ENCODE results near the gene TDRD9.
"Not testable (repeated sequence)": the region's sequence is repeated elsewhere in the genome, so short reads cannot be mapped to it uniquely, and the experiment has no call there.

TDRD9 gene

DNA sequence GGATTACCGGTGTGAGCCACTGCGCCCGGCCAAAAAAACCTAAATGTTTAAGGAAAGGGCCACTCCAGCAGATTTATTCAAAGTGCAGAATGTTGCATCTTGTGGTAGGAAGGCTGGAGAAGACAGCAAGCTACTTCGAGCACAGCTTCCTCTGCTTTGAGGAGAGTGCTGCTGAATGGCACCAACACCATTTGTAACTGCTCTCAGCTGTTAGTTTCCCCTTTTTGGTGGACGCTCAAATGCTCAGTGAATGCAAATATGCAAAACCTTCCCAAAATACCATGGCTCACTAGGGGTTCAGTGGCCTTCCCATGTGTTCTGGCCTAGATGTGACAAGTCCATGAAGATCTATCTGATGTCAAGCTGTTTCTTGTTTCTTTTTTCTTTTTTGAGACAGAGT lies 2.9 kb upstream of the TDRD9 start:
- no peak for DNase-seq

DNA sequence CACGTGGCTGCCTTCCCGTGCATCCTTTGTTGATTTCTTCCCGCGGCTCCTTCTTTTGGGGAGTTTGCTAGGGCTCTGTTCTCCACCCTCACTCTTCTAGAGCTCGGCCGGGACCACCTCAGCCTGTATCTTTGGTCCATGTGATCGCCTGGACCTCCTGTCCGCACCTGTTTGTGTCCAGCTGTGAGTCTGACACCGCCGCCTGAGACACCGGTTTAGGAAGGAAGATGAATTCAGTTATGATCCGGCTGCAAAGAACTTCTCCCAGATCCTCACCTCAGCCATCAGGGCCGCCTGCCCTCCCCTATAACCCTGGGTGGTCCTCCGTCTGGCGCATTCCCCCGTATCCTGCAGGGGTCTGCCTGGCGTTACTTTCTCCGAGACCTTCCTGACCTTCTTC lies 690 bp upstream of the TDRD9 start:
- DNase-seq = no peak

GRCh38 chr14:103930051-103930604 lies 1.9 kb downstream of the TDRD9 start:
- DNase-seq = no peak

GRCh38 chr14:103931422-103931821 lies 3.2 kb downstream of the TDRD9 start:
- DNase-seq = no peak

DNA sequence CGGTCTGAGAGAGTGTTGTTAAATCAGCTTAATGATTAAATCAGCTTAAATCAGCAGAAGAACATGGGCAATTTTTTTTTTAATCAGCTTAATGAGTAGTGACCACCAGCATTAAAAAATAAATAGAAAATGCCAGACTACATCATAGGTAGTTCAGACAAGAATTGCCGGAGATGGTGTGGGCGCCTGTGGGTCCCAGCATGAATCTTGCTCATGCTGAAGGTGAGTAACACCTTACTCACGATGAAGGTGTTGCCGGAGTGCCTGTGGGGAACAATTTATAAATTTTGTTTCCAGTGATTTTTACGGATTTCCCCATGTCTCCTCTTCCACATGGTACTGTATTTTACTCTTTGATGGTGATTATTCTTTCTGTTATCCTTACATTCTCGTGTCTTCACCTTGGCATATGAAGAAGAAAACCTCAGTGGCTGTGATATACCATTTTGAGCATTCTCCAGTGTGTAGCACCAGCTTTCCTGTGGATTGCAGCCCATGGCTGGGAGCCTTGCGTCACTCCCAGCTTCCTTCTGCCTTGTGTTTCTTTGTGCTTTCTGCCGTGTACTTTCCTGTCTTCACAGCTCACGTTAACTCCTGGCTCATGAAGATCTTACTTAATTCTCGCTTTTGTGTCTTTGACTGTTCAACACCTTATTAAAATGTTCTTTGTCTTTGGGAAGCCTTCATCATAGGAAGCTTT lies 4.7 kb downstream of the TDRD9 start:
- DNase-seq = no peak

DNA sequence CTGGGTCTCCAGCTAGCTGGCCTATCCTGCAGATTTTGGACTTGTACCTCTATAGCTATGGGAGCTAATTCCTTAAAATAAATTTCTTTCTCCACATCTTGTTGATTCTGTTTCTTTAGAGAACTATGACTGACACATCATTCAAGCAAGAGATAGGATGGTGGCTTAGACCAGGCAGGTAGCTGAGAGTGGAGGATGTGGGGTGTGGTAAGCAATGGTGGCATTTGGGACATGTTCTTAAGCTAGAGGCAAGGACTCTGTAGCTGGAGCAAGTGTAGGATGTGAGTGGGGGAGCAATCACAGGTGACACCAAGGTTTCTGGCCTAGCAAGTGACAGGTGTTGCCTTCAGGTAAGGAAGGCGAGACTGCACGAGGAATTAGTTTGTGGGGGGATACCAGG lies 6.8 kb downstream of the TDRD9 start:
- no peak for DNase-seq

- no peak for DNase-seq
These were observed 13.2 kb downstream of the TDRD9 start for GRCh38 chr14:103941462-103941861.

DNA sequence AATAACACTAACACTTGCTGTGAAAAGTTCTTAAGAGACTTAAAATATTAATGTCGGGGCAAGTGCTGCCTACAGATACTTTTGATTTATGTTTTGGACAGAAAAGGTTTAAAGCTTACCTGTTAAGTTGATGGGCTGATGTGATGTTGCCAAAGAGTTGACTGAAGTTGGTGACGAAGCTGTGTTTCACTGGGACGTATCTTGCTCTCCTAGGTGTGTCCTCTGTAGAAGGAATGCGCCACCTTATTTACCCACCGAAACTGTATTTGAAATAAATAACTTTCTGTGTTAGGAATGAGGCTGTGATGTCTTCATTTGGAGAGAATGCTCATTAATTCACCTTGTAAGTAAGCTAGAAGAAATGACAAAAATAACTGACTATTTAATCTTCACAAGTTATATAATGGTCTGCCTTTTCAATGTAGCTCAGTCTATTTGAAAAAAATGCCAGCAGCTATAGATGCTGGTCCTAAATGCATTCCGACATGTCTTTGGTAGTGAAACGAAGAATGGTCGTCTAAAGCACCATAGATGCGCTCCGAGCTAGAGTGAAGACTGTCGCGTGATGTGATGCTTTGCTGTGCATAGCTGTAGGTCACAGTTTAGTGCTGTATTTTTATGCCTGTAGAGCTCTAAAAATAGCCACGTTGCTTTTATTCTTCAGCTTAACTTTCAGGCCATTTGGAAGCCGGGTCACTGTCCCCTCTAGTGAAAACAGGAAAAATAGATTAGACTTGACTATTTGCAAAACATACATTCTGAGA lies 13.9 kb downstream of the TDRD9 start, which contains the start of gene RD3L:
Gene RD3L (minus strand): TSS at position 557 of the 764 bp plus-strand sequence. CDS start 834 bp downstream, outside the sequence.
- no peak for DNase-seq

DNA sequence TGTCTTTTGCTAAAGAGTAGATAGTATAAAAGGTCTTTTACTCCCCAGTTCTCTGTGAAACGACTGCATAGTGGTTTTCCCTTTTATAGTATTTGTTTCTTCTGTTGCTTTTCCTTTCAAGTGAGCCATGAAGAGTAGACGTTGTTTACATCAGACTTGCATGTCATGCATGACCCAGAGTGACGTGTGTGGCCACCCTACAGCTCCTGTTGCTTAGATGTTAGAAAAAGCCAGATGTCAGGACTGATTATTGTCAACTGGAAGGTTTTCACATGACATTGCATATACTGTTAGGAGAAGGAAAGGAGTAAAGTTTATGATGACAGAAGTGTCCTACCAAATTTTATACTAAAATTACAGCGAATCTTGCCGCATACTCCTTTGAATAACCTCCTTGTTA lies 15.4 kb downstream of the TDRD9 start:
- DNase-seq = no peak

- DNase-seq = no peak
These were observed 18.7 kb downstream of the TDRD9 start for GRCh38 chr14:103946975-103947374.

DNA sequence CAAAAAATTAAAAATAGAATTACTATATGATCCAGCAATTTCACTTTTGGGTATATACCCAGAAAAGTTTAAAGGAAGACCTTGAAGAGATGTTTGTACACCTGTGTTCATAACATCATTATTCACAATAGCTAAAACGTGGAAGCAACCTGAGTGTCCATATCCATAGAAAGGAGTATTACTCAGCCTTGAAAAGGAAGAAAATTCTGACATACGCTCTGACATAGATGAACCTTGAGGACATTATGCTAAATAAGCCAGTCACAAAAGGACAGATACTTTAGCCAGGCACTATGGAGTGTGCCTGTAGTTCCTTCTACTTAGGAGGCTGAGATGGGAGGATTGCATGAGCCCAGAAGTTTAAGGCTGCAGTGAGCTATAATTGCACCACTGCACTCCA lies 20.2 kb downstream of the TDRD9 start:
- no peak for DNase-seq

- DNase-seq = no peak
These were observed 21.0 kb downstream of the TDRD9 start for GRCh38 chr14:103949131-103949790.

GRCh38 chr14:103960457-103961055 lies 32.3 kb downstream of the TDRD9 start:
- DNase-seq = no peak

GRCh38 chr14:103961928-103962578 lies 33.8 kb downstream of the TDRD9 start:
- DNase-seq = no peak

GRCh38 chr14:103966631-103967030 lies 38.4 kb downstream of the TDRD9 start:
- no peak for DNase-seq

DNA sequence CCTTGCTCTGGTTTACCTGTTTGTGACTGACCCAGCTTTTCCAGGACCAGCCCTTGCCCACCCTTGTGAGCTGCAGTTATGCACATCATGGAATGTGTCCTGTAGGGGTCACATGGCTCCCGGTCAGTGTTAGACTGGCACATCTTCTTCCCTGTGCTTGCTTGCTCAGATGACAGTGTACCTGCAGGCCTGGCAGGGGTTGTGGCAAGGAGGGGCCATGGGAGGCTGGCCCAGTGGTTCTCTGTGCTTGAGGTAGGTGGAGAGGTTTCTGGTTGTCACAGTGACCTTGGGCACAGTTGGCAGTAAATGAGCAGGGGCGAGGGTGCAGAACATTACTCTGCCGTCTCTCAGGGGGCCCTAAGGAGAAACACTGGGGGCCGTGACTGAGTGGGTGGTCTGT lies 41.7 kb downstream of the TDRD9 start:
- DNase-seq = no peak

DNA sequence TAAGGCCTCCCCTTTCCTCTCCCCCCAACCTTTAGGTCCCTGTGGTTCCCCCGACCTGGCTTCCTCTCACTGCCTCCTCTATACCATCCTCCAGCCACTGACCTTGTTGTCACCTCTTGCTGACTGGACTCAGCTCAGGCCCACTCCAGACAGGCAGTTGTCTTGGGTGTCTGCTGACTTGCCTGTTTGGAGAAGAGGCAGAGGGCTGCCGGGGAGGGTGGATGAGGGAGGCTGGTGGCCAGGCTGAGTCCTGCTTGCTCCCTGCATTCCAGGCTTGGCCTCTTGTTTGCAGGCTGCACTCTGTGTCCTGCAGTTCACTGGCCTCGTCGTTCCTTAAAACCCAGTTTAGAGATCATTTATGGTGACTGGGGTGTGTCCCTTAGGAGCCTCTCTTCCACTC lies 45.1 kb downstream of the TDRD9 start:
- DNase-seq = no peak

DNA sequence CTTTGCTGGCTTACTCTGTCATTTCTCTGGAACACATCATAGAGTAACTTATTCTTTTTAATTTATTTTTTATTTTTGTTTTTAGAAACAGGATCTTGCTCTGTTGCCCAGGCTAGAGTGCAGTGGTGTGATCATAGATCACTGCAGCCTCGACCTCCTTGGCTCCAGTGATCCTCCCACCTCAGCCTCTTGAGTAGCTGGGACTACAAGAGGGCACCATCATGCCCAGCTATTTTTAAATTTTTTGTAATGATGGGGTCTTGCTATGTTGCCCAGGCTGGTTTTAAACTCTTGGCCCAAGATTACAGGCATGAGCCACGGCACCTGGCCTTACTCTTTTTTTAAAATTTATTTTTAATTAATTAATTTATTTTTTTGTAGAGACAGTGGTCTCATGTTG lies 46.3 kb downstream of the TDRD9 start:
- DNase-seq = no peak

- DNase-seq = not testable (repeated sequence)
These were observed 52.5 kb downstream of the TDRD9 start for GRCh38 chr14:103980623-103981238.

DNA sequence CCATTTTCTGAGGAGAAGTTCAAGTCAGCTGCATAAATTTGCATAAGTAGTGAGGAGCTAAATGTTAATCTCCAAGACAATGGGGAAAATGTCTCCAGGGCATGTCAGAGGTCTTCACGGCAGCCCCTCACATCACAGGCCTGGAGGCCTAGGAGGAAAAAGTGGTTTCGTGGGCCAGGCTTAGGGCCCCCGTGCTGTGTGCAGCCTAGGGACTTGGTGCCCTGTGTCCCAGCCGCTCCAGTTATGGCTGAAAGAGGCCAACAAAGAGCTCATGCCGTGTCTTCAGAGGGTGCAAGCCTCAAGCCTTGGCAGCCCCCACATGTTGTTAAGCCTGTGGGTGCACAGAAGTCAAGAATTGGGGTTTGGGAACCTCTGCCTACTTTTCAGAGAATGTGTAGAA lies 55.9 kb downstream of the TDRD9 start:
- no peak for DNase-seq

DNA sequence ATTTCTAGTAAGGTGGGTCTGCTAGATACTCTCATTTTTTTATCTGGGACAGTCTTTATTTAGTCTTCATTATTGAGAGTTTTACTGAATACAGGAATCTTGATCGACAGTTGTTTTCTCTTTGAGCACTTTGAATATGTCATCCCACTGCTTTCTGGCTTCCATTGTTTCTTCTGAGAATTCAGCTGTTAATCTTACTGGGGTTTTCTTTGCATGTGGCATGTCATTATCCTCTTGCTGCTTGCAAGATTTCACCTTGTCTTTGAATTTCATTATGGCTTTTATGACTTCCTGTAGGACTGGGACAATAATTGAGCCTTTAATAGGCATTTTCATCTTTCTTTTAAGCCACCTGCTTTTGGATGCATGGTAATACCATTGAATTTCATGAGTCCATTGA lies 60.8 kb downstream of the TDRD9 start:
- no peak for DNase-seq

DNA sequence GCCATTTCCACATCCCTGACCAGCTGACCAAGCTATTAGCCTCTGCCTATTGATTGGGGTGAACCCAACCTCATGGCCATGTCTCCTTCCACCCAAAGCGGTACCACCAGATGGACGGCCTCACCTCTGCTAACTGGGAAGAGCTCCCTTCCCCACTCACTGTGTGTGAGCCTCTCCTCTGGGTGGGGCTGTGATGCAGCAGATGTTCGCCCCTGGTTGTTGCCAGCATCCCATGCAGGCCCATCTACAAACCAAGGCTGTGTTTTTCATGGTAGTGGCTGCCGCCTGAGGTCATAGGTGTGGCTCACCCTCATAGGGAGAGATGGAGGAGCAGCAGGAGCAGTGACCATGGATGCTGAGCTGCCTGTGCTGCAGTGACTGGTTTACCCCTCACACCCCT lies 61.7 kb downstream of the TDRD9 start:
- DNase-seq = no peak

All from NCI-H446 treated with DMSO at 0.1 percent for 48 hours (cell line).